ENCODE data around the gene SPPL2B. TPM values are rescaled to one million over a fixed set of nuclear protein-coding genes. Genes with fewer than 3 reads are reported as not detected.

SPPL2B gene
- total and polyA plus RNA-seq, 4 donors = 9.5 to 34.6 (median 21.4) TPM

DNA sequence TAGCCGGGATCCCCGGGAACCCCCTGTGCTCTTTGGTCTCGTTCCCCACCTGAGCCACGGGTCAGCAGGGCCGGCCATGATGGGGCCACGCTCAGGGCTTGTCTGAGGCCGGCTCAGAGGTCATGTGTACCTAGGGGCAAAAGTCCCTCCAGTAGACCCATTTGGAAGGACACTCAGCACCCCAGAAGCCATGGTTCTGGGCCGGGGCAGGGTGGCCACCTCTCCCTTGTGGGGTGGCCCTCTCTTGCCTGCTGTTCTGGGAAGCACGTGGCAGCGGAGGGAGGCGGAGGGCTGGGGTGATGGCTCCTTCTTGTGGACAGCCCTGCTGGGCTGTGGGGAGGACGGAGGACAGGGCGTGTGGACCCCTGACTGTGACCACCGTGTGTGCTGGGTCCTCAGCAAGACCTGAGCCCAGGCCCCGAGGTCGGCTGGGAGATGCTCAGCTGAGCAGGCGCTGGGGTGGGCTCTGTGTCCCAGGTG lies 40.1 kb upstream of the SPPL2B start:
- H3K4me3 ChIP-seq (ENCODE audit: low read depth in 1 of 3, low read length in 3 of 3) = no peak overlapping the region
- DNase-seq (ENCODE audit: low spot score) = no peak
- TF ChIP-seq FOXA1 (IDR thresholded peaks at IDR 0.05) (no peak), SP1 (IDR thresholded peaks at IDR 0.05) (no peak), RXRA (IDR thresholded peaks at IDR 0.05) (no peak), RAD21 (IDR thresholded peaks at IDR 0.05) (no peak), JUND (IDR thresholded peaks at IDR 0.05) (no peak), GABPA (IDR thresholded peaks at IDR 0.05 in 1 of 2, conservative IDR thresholded peaks at IDR 0.05 in 1 of 2) (no peak), YY1 (IDR thresholded peaks at IDR 0.05) (no peak), FOXA2 (IDR thresholded peaks at IDR 0.05) (no peak), TAF1 (conservative IDR thresholded peaks at IDR 0.05) (no peak), HNF4G (IDR thresholded peaks at IDR 0.05) (no peak)
- TF ChIP-seq, protein P1, sequence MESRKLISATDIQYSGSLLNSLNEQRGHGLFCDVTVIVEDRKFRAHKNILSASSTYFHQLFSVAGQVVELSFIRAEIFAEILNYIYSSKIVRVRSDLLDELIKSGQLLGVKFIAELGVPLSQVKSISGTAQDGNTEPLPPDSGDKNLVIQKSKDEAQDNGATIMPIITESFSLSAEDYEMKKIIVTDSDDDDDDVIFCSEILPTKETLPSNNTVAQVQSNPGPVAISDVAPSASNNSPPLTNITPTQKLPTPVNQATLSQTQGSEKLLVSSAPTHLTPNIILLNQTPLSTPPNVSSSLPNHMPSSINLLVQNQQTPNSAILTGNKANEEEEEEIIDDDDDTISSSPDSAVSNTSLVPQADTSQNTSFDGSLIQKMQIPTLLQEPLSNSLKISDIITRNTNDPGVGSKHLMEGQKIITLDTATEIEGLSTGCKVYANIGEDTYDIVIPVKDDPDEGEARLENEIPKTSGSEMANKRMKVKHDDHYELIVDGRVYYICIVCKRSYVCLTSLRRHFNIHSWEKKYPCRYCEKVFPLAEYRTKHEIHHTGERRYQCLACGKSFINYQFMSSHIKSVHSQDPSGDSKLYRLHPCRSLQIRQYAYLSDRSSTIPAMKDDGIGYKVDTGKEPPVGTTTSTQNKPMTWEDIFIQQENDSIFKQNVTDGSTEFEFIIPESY (IDR thresholded peaks at IDR 0.05) = no peak
- TF ChIP-seq, protein P2, sequence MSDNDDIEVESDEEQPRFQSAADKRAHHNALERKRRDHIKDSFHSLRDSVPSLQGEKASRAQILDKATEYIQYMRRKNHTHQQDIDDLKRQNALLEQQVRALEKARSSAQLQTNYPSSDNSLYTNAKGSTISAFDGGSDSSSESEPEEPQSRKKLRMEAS (IDR thresholded peaks at IDR 0.05) = no peak
- WGBS = 55% methylated on average over 17 of the region's 17 CpGs
- no peaks in the 10 kb centered on the region for H3K9me3 ChIP-seq (ENCODE audit: control insufficient read depth in 4 of 4, low read length in 3 of 4)
- peaks cover 0 to 20% (median 11%) of the 10 kb centered on the region in 4 donors for H3K4me1 ChIP-seq (ENCODE audit: control insufficient read depth in 4 of 4, insufficient read depth in 4 of 4, low read length in 3 of 4)
- peaks cover 0 to 3% (median 0%) of the 10 kb centered on the region in 4 donors for H3K27me3 ChIP-seq (ENCODE audit: control insufficient read depth in 4 of 4, insufficient read depth in 4 of 4, low read length in 3 of 4)
- H3K9ac ChIP-seq (ENCODE audit: low read depth in 1 of 2, low read length in 2 of 2) = no peak overlapping the region
- no peaks in the 10 kb centered on the region for H3K36me3 ChIP-seq (ENCODE audit: control insufficient read depth in 4 of 4, insufficient read depth in 3 of 4, low read depth in 1 of 4, low read length in 3 of 4)
- peak overlapping the region in 1 of 2 donors; percentile 12 for H3K27ac ChIP-seq (ENCODE audit: low read depth in 1 of 2, low read length in 2 of 2)

DNA sequence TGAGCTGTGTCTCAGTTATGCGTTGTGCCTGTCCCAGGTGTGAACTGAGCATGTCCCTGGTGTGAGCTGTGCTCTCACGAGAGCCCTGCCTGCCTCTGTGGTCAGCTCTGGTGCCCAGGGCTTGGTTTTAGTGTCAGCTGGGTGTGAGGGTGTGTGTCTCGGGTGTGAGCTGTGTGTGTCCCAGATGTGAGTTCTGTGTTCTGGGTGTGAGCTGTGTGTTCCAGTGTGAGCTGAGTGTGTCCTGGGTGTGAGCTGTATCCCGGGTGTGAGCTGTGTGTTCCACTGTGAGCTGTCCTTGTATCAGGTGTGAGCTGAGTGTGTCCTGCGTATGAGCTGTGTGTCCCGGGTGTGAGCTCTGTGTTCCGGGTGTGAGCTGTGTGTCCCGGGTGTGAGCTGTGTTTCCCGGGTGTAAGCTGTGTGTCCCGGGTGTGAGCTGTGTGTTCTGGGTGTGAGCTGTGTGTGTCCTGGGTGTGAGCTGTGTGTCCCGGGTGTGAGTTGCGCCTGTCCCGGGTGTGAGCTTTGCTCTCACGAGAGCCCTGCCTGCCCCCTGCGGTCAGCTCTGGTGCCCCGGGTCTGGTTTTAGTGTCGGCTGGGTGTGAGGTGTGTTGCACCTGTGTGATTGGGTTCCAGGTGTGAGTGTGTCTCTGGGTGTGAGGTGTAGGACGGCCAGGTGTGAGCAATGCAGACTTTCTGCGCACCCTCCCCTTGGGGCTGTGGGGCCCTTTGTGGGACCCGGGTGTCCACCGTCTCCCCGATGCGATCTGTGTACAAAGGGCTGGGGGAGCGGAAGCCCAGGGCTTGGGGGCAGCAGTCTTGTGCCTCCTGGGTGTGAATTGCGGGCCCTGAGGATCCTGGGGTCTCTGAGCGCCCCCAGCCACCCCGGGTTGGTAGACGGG lies 39.4 kb upstream of the SPPL2B start:
- Histone ChIP-seq H3K9ac (ENCODE audit: low read depth in 1 of 2, low read length in 2 of 2) (no peak overlapping the region), H3K9me3 (ENCODE audit: control insufficient read depth in 4 of 4, low read length in 3 of 4) (no peaks in the 10 kb centered on the region), H3K27me3 (ENCODE audit: control insufficient read depth in 4 of 4, insufficient read depth in 4 of 4, low read length in 3 of 4) (peaks cover 0 to 3% (median 0%) of the 10 kb centered on the region in 4 donors), H3K36me3 (ENCODE audit: control insufficient read depth in 4 of 4, insufficient read depth in 3 of 4, low read depth in 1 of 4, low read length in 3 of 4) (no peaks in the 10 kb centered on the region), H3K4me1 (ENCODE audit: control insufficient read depth in 4 of 4, insufficient read depth in 4 of 4, low read length in 3 of 4) (peaks cover 0 to 20% (median 11%) of the 10 kb centered on the region in 4 donors), H3K4me3 (ENCODE audit: low read depth in 1 of 3, low read length in 3 of 3) (peak overlapping the region in 1 of 3 donors; percentile 42), H3K27ac (ENCODE audit: low read depth in 1 of 2, low read length in 2 of 2) (peak overlapping the region; percentile 32 to 35)
- DNase-seq (ENCODE audit: low spot score) = no peak
- TF ChIP-seq, protein P1 (IDR thresholded peaks at IDR 0.05) = no peak
- TF ChIP-seq TAF1 (conservative IDR thresholded peaks at IDR 0.05) (no peak), HNF4A (conservative IDR thresholded peaks at IDR 0.05) (no peak), RAD21 (IDR thresholded peaks at IDR 0.05) (no peak), YY1 (IDR thresholded peaks at IDR 0.05) (no peak), RXRA (IDR thresholded peaks at IDR 0.05) (no peak), JUND (IDR thresholded peaks at IDR 0.05) (no peak)
- TF ChIP-seq, protein P3, sequence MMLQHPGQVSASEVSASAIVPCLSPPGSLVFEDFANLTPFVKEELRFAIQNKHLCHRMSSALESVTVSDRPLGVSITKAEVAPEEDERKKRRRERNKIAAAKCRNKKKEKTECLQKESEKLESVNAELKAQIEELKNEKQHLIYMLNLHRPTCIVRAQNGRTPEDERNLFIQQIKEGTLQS (IDR thresholded peaks at IDR 0.05) = no peak
- TF ChIP-seq, protein P2 (IDR thresholded peaks at IDR 0.05) = no peak
- TF ChIP-seq, protein P4, sequence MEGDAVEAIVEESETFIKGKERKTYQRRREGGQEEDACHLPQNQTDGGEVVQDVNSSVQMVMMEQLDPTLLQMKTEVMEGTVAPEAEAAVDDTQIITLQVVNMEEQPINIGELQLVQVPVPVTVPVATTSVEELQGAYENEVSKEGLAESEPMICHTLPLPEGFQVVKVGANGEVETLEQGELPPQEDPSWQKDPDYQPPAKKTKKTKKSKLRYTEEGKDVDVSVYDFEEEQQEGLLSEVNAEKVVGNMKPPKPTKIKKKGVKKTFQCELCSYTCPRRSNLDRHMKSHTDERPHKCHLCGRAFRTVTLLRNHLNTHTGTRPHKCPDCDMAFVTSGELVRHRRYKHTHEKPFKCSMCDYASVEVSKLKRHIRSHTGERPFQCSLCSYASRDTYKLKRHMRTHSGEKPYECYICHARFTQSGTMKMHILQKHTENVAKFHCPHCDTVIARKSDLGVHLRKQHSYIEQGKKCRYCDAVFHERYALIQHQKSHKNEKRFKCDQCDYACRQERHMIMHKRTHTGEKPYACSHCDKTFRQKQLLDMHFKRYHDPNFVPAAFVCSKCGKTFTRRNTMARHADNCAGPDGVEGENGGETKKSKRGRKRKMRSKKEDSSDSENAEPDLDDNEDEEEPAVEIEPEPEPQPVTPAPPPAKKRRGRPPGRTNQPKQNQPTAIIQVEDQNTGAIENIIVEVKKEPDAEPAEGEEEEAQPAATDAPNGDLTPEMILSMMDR (IDR thresholded peaks at IDR 0.05; ENCODE audit: low read depth, low read length, missing input control) = no peak
- TF ChIP-seq, protein P5, sequence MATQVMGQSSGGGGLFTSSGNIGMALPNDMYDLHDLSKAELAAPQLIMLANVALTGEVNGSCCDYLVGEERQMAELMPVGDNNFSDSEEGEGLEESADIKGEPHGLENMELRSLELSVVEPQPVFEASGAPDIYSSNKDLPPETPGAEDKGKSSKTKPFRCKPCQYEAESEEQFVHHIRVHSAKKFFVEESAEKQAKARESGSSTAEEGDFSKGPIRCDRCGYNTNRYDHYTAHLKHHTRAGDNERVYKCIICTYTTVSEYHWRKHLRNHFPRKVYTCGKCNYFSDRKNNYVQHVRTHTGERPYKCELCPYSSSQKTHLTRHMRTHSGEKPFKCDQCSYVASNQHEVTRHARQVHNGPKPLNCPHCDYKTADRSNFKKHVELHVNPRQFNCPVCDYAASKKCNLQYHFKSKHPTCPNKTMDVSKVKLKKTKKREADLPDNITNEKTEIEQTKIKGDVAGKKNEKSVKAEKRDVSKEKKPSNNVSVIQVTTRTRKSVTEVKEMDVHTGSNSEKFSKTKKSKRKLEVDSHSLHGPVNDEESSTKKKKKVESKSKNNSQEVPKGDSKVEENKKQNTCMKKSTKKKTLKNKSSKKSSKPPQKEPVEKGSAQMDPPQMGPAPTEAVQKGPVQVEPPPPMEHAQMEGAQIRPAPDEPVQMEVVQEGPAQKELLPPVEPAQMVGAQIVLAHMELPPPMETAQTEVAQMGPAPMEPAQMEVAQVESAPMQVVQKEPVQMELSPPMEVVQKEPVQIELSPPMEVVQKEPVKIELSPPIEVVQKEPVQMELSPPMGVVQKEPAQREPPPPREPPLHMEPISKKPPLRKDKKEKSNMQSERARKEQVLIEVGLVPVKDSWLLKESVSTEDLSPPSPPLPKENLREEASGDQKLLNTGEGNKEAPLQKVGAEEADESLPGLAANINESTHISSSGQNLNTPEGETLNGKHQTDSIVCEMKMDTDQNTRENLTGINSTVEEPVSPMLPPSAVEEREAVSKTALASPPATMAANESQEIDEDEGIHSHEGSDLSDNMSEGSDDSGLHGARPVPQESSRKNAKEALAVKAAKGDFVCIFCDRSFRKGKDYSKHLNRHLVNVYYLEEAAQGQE (IDR thresholded peaks at IDR 0.05) = no peak
- WGBS = 50% methylated on average over 28 of the region's 28 CpGs

All from liver (tissue), 9 donors.